CD4-positive, CD25-positive, alpha-beta regulatory T cell (primary cell): Measurements from ENCODE around the gene A2M. TPM values are rescaled to one million over a fixed set of nuclear protein-coding genes. Genes with fewer than 3 reads are reported as not detected.

Experiments
- ATAC-seq, 2 donors: fragments of 150-1000 bp; cut with Tn5 transposase; one replicate each; pipeline ENCODE4 v1.10.0; 2021; ENCODE audit warnings: low read depth in 2 of 2, moderate number of reproducible peaks in 2 of 2, moderate library complexity in 1 of 2
- DNase-seq, 3 donors: peaks; one replicate each; pipeline versions ENCODE4 v3.0.0 to v3.0.0-alpha.2; 2012 to 2022; ENCODE audit warnings: mixed read lengths in 1 of 3
- H3K27ac ChIP-seq: one replicate; pipeline ENCODE4 v1.7.0; 2013; ENCODE audit warnings: mild to moderate bottlenecking, low read length; ENCODE audit not compliant: insufficient read depth, poor library complexity, severe bottlenecking
- H3K27me3 ChIP-seq: one replicate; pipeline ENCODE4 v1.7.0; 2013; ENCODE audit warnings: low read length; ENCODE audit not compliant: control insufficient read depth, insufficient read depth
- H3K36me3 ChIP-seq: one replicate; pipeline ENCODE4 v1.7.0; 2013; ENCODE audit warnings: mild to moderate bottlenecking, low read length, moderate library complexity; ENCODE audit not compliant: control insufficient read depth, insufficient read depth
- H3K4me1 ChIP-seq: 2 replicates; pipeline ENCODE4 v1.7.0; 2013; ENCODE audit warnings: mild to moderate bottlenecking, low read length; ENCODE audit not compliant: insufficient read depth, control insufficient read depth, poor library complexity, severe bottlenecking
- H3K4me3 ChIP-seq: one replicate; pipeline ENCODE4 v1.7.0; 2013; ENCODE audit warnings: low read depth, mild to moderate bottlenecking, low read length, moderate library complexity
- H3K9me3 ChIP-seq, 2 experiments: 1 replicate in 1 of 2; 2 replicates in 1 of 2; pipeline ENCODE4 v1.7.0; 2013; ENCODE audit warnings: low read length in 2 of 2, mild to moderate bottlenecking in 1 of 2, moderate library complexity in 1 of 2; ENCODE audit not compliant: control insufficient read depth in 2 of 2
- H3K27ac Mint-ChIP-seq, 3 donors: one replicate each; pipeline ENCODE4 v1.8.0; 2020 to 2022; ENCODE audit warnings: mild to moderate bottlenecking in 3 of 3, mixed read lengths in 3 of 3, moderate library complexity in 2 of 3
- H3K27me3 Mint-ChIP-seq: one replicate; pipeline ENCODE4 v1.8.0; 2022; ENCODE audit warnings: mild to moderate bottlenecking, mixed read lengths
- H3K36me3 Mint-ChIP-seq: one replicate; pipeline ENCODE4 v1.8.0; 2020; ENCODE audit warnings: mixed read lengths
- H3K4me1 Mint-ChIP-seq, 4 donors: one replicate each; pipeline ENCODE4 v1.8.0; 2020 to 2022; ENCODE audit warnings: mixed read lengths in 4 of 4, mild to moderate bottlenecking in 1 of 4
- H3K4me3 Mint-ChIP-seq, 4 donors: one replicate each; pipeline ENCODE4 v1.8.0; 2020 to 2022; ENCODE audit warnings: mild to moderate bottlenecking in 4 of 4, mixed read lengths in 4 of 4, moderate library complexity in 3 of 4
- H3K9me3 Mint-ChIP-seq, 7 donors: one replicate each; pipeline ENCODE4 v1.8.0; 2020 to 2022; ENCODE audit warnings: mixed read lengths in 7 of 7, mild to moderate bottlenecking in 3 of 7, moderate library complexity in 2 of 7
- polyA plus RNA-seq, 4 donors: library from polyadenylated mRNA; unstranded; fragments of 300-500 nt; fragmentation: Illumina TruSeq; gene quantifications; one replicate each; pipeline ENCODE4 v1.2.3, GENCODE V29; 2021
- total RNA-seq: library from RNA; stranded (reverse); gene quantifications from one replicate; pipeline ENCODE4 v1.2.3, GENCODE V29; 2022

A2M gene
- total and polyA plus RNA-seq, 5 donors from 2014 or later: not detected

- H3K27ac ChIP-seq: no peak overlapping the region
- no peak for ATAC-seq
- peaks cover 3% of the 10 kb centered on the region for H3K36me3 Mint-ChIP-seq
- no peak overlapping the region for H3K4me3 Mint-ChIP-seq
- H3K36me3 ChIP-seq: no peaks in the 10 kb centered on the region
- H3K27ac Mint-ChIP-seq: no peak overlapping the region
- peaks cover 0 to 2% (median 0%) of the 10 kb centered on the region in 4 donors for H3K4me1 Mint-ChIP-seq
- H3K9me3 ChIP-seq: peaks cover 8 to 15% of the 10 kb centered on the region in 2 experiments
- DNase-seq: no peak
- H3K27me3 Mint-ChIP-seq: peaks cover 22% of the 10 kb centered on the region
- H3K9me3 Mint-ChIP-seq: peaks cover 0 to 18% (median 7%) of the 10 kb centered on the region in 7 donors
- H3K4me3 ChIP-seq: no peak overlapping the region
- H3K27me3 ChIP-seq: peaks cover 4% of the 10 kb centered on the region
- H3K4me1 ChIP-seq: no peaks in the 10 kb centered on the region
Measured at GRCh38 chr12:9081667-9082427, 33.9 kb downstream of the A2M start.

- Histone ChIP-seq H3K36me3 (no peaks in the 10 kb centered on the region), H3K9me3 (peaks cover 8 to 15% of the 10 kb centered on the region in 2 experiments), H3K4me3 (no peak overlapping the region), H3K27me3 (peaks cover 7% of the 10 kb centered on the region), H3K4me1 (no peaks in the 10 kb centered on the region), H3K27ac (no peak overlapping the region)
- DNase-seq (no peak), ATAC-seq (no peak)
- peaks cover 0 to 18% (median 7%) of the 10 kb centered on the region in 7 donors for H3K9me3 Mint-ChIP-seq
- H3K4me3 Mint-ChIP-seq: no peak overlapping the region
- H3K4me1 Mint-ChIP-seq: peaks cover 0 to 3% (median 0%) of the 10 kb centered on the region in 4 donors
- H3K27me3 Mint-ChIP-seq: peaks cover 12% of the 10 kb centered on the region
- H3K36me3 Mint-ChIP-seq: peaks cover 3% of the 10 kb centered on the region
- no peak overlapping the region for H3K27ac Mint-ChIP-seq
Measured at GRCh38 chr12:9079883-9080675, 35.6 kb downstream of the A2M start.

- Mint-ChIP-seq H3K4me1 (peaks cover 0 to 3% (median 0%) of the 10 kb centered on the region in 4 donors), H3K9me3 (peaks cover 0 to 16% (median 6%) of the 10 kb centered on the region in 7 donors), H3K27me3 (peaks cover 5% of the 10 kb centered on the region), H3K4me3 (no peak overlapping the region), H3K36me3 (peaks cover 3% of the 10 kb centered on the region), H3K27ac (no peak overlapping the region)
- Histone ChIP-seq H3K9me3 (peaks cover 7 to 8% of the 10 kb centered on the region in 2 experiments), H3K27ac (no peak overlapping the region), H3K36me3 (no peaks in the 10 kb centered on the region), H3K4me1 (no peaks in the 10 kb centered on the region), H3K27me3 (peaks cover 8% of the 10 kb centered on the region), H3K4me3 (no peak overlapping the region)
- no peak for DNase-seq
- no peak for ATAC-seq
Measured at GRCh38 chr12:9079082-9079481, 36.6 kb downstream of the A2M start.

GRCh38 chr12:9077152-9078031, 38.3 kb downstream of the A2M start:
- Mint-ChIP-seq H3K36me3 (no peaks in the 10 kb centered on the region), H3K27ac (no peak overlapping the region)
- no peaks in the 10 kb centered on the region for H3K36me3 ChIP-seq

GRCh38 chr12:9076733-9077132, 39.0 kb downstream of the A2M start:
- Mint-ChIP-seq H3K27ac (no peak overlapping the region), H3K27me3 (peaks cover 5% of the 10 kb centered on the region), H3K4me1 (peaks cover 0 to 3% (median 0%) of the 10 kb centered on the region in 4 donors), H3K36me3 (no peaks in the 10 kb centered on the region), H3K9me3 (peaks cover 0 to 5% (median 0%) of the 10 kb centered on the region in 7 donors), H3K4me3 (no peak overlapping the region)
- Histone ChIP-seq H3K27ac (no peak overlapping the region), H3K4me3 (no peak overlapping the region), H3K4me1 (no peaks in the 10 kb centered on the region), H3K27me3 (peaks cover 6% of the 10 kb centered on the region), H3K9me3 (no peaks in the 10 kb centered on the region), H3K36me3 (no peaks in the 10 kb centered on the region)
- DNase-seq (no peak), ATAC-seq (no peak)

More at GRCh38 chr12:9077152-9078031, 38.3 kb downstream of the A2M start:
- no peak for ATAC-seq
- peaks cover 5% of the 10 kb centered on the region for H3K27me3 Mint-ChIP-seq
- H3K4me3 ChIP-seq: no peak overlapping the region
- H3K9me3 Mint-ChIP-seq: peaks cover 0 to 10% (median 0%) of the 10 kb centered on the region in 7 donors
- no peak overlapping the region for H3K4me3 Mint-ChIP-seq
- H3K4me1 ChIP-seq: no peaks in the 10 kb centered on the region
- H3K9me3 ChIP-seq: no peaks in the 10 kb centered on the region
- no peak overlapping the region for H3K27ac ChIP-seq
- DNase-seq: no peak
- H3K4me1 Mint-ChIP-seq: peaks cover 0 to 3% (median 0%) of the 10 kb centered on the region in 4 donors
- H3K27me3 ChIP-seq: peaks cover 6% of the 10 kb centered on the region

- Mint-ChIP-seq H3K9me3 (no peaks in the 10 kb centered on the region), H3K27me3 (peaks cover 5% of the 10 kb centered on the region), H3K4me1 (peaks cover 0 to 3% (median 0%) of the 10 kb centered on the region in 4 donors), H3K36me3 (no peaks in the 10 kb centered on the region), H3K4me3 (no peak overlapping the region), H3K27ac (no peak overlapping the region)
- no peak overlapping the region for H3K4me3 ChIP-seq
- ATAC-seq (no peak), DNase-seq (no peak)
- no peak overlapping the region for H3K27ac ChIP-seq
- peaks cover 6% of the 10 kb centered on the region for H3K27me3 ChIP-seq
- no peaks in the 10 kb centered on the region for H3K9me3 ChIP-seq
- H3K36me3 ChIP-seq: no peaks in the 10 kb centered on the region
- no peaks in the 10 kb centered on the region for H3K4me1 ChIP-seq
Measured at GRCh38 chr12:9075138-9075535, 40.6 kb downstream of the A2M start.

- Histone ChIP-seq H3K27ac (no peak overlapping the region), H3K4me3 (no peak overlapping the region), H3K27me3 (peaks cover 6% of the 10 kb centered on the region), H3K36me3 (no peaks in the 10 kb centered on the region), H3K9me3 (no peaks in the 10 kb centered on the region), H3K4me1 (no peaks in the 10 kb centered on the region)
- Mint-ChIP-seq H3K27ac (no peak overlapping the region), H3K9me3 (no peaks in the 10 kb centered on the region), H3K4me1 (peaks cover 0 to 3% (median 0%) of the 10 kb centered on the region in 4 donors), H3K4me3 (no peak overlapping the region), H3K36me3 (no peaks in the 10 kb centered on the region), H3K27me3 (peaks cover 5% of the 10 kb centered on the region)
- no peak for ATAC-seq
- no peak for DNase-seq
Measured at GRCh38 chr12:9074484-9075137, 41.1 kb downstream of the A2M start.
